OCI-LY3 (cell line): Measurements from ENCODE around the gene DGKG.

ENCODE experiments used
- EZH2phosphoT487 ChIP-seq: fragments of 200-600 bp; shearing (Covaris generic); IDR thresholded peaks from 2 replicates; pipeline ENCODE4 v1.6.1; 2018; ENCODE audit warnings: antibody characterized with exemption, mixed run types, low read depth
- TF ChIP-seq, protein P1 (sequence below): fragments of 200-600, 300-600 bp; sonication (generic); IDR thresholded peaks from 2 replicates; pipeline ENCODE4 v1.5.1; 2014; ENCODE audit warnings: antibody characterized with exemption, low read length, low read depth

DNA sequence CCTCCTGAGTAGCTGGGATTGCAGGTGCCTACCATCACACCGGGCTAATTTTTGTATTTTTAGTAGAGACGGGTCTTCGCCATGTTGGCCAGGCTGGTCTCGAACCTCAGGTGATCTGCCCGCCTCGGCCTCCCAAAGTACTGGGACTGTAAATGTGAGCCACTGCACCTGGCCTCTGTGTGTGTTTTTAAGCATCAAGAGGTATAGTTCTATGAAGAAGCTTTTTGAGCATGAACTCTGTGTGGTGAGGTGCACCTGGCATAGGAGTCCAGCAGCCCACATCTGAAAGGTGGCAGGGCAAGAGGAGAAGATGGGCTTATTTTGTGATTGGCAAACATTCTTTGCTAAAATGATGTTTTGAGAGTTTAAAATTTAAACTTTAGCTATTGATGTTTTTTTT is 118.0 kb downstream of the DGKG start:
- TF ChIP-seq, protein P1, sequence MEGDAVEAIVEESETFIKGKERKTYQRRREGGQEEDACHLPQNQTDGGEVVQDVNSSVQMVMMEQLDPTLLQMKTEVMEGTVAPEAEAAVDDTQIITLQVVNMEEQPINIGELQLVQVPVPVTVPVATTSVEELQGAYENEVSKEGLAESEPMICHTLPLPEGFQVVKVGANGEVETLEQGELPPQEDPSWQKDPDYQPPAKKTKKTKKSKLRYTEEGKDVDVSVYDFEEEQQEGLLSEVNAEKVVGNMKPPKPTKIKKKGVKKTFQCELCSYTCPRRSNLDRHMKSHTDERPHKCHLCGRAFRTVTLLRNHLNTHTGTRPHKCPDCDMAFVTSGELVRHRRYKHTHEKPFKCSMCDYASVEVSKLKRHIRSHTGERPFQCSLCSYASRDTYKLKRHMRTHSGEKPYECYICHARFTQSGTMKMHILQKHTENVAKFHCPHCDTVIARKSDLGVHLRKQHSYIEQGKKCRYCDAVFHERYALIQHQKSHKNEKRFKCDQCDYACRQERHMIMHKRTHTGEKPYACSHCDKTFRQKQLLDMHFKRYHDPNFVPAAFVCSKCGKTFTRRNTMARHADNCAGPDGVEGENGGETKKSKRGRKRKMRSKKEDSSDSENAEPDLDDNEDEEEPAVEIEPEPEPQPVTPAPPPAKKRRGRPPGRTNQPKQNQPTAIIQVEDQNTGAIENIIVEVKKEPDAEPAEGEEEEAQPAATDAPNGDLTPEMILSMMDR, result no peak
- TF ChIP-seq EZH2phosphoT487, result no peak
